ENCODE results near the gene DDR1.
A peak's percentile ranks its signal among the peaks of the same experiment; 100 is the strongest.
"Not testable (repeated sequence)": the region's sequence is repeated elsewhere in the genome, so short reads cannot be mapped to it uniquely, and the experiment has no call there.

DDR1 gene

DNA sequence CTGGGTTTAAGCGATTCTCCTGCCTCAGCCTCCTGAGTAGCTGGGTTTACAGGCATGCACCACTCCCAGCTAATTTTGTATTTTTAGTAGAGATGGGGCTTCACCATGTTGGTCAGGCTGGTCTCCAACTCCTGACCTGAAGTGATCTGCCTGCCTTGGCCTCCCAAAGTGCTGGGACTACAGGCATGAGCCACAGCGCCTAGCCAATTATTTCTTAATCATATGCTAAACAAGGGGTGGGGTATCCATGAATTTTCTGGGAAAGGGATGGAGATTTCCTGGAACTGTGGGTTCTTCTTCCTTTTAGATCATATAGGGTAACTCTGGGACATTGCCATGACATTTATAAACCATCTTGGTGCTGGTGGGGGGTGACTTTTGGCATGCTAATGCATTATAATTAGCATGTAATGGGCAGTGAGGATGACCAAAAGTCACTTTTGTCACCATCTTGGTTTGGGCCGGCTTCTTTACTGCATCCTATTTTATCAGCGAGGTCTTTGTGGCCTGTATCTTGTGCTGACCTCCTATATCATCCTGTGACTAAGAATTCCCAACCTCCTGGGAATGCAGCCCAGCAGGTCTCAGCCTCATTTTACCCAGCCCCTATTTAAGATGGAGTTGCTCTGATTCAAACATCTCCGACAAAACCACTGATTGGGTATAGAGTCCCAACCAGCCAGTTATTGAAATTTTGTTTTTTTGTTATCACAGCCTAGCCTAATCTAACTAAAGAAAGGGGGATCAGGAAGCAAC, 29.9 kb upstream of the DDR1 start:
- DNase-seq = no peak

DNA sequence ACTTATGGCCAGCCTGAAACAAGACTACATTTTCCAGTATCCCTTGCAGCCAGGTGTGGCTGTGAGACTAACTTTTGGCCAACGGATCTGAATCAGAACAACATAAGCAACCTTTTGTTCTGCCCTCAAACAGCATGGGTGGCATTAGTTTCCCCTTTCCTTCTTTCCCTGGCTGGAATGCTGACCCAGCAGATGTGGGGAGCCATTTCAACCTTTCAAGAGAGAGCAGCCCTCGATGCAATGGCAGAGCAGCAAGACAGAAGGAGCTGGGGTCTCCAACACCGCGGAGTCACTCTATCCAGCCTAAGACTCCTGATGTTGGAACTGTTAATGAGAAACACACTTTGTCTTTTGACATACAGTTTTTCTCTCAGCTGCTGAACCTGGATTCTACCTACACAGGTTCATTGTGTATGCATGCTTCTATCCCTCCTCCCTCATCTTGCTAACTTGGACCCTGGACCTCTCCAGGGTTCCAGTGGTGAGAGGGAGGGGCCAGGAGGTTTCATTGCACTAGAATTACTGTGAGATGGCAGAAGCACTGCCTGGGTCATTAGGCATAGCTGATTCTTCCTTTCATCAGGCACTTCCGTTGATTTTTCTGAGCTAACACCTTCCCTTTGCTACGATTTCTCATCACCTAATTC, 28.8 kb upstream of the DDR1 start:
- DNase-seq = no peak

DNA sequence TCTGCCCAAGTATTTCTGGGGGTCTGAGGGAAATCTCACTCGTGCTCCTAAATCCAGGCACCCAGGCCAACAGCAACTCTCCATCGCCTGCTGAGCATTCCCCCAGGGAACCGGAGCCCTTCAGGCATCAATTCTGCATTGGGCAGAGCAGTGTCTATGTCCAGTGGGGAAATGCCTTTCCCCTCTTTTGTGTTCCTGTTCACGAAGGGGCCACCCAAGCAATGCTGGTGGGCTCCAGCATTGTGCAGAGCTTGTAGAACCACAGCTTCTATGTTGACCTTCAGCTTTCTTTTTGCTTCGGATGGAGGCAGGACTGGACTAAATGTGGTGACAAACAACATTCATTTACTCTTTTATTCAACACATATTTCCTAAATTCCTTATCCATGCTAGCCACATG, 27.2 kb upstream of the DDR1 start:
- no peak for DNase-seq

DNA sequence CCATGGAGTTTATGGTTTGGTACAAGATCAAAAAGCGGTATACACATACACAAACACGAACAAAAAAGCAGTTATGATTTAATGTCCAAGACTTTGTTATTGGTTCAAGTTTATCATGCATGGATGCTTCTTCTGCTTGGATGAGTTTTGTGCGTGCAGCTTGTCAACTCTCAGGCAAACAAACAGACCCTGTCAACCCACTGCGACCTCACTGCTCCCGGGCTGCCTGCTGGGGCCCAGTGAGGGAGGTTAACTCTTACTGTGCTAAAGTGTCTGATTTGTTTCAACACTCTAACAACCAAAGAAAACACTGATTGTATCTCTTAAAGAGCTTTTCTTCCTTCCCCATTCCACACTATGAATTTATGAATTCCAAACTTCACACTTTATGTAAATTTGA, 26.8 kb upstream of the DDR1 start:
- no peak for DNase-seq

DNA sequence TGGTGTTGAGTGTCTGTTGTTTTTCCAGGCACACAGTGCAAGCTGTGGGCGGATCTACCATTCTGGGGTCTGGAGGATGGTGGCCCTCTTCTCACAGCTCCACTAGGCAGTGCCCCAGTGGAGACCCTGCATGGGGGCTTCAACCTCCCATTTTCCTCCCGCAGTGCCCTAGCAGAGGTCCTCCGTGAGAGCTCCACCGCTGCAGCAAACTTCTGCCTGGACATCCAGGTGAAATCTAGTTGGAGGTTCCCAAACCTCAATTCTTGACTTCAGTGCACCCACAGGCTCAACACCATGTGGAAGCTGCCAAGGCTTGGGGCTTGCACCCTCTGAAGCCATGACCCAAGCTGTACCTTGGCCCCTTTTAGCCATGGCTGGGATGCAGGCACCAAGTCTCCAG, 24.6 kb upstream of the DDR1 start:
- not testable (repeated sequence) for DNase-seq

DNA sequence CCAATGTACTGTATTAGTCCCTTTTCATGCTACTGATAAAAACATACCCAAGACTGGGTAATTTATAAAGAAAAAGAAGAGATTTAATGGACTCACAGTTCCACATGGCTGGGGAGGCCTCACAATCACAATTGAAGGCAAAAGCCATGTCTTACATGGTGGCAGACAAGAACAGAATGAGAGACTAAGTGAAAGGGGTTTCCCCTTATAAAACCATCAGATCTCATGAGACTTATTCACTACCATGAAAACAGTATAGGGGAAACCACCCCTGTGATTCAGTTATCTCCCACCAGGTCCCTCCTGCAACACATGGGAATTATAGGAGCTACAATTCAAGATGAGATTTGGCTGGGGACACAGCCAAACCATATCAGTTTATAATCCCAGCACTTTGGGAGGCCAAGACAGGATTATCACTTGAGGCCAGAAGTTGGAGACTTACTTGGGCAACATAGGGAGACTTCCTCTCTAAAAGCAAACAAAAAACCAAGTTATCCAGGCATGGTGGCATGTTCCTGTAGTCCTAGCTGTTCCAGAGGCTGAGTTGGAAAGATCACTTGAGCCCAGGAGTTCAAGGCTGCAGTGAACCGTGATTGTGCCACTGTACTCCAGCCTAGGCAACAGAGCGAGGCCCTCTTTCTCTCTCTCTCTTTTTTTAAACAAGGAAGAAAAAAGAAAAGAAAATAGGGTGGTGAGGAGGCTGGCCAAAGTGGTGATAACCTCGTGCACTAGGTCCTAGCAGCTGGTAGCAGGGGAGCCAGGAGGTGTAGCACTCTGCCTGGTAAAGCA, 22.9 kb upstream of the DDR1 start:
- peak in 1 of 2 donors; percentile 49 for DNase-seq

DNA sequence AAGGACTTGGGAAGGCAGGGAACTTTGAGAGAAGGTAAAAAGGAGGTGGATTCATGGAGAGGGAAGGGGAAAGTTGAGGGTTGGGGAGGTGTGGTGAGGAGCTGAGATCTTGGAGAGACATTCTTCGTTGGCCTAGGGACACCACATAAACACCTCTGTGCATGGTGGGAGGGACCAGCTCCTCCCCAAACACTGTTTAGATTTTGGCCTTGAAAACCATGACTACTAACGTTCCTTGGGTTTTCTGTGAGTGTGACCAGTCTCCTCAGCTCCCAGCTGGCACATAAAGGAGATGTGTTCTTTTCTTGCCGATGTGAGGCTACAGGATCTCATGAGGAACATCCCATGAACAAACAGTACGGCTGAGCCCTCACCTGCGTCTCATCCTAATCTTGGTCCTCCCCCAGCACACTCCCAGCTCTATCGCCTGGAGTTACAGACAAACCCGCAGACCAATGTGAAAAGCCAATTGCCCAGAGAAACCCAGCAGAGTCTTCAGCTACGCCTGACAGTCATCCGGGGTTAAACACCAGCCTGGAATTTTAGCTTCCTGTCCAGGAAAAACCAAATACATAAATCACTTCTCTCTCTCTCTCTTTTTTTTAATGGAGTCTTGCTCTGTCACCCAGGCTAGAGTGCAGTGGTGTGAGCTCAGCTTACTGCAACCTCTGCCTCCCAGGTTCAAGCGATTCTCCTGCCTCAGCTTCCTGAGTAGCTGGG, 22.0 kb upstream of the DDR1 start:
- DNase-seq = no peak

DNA sequence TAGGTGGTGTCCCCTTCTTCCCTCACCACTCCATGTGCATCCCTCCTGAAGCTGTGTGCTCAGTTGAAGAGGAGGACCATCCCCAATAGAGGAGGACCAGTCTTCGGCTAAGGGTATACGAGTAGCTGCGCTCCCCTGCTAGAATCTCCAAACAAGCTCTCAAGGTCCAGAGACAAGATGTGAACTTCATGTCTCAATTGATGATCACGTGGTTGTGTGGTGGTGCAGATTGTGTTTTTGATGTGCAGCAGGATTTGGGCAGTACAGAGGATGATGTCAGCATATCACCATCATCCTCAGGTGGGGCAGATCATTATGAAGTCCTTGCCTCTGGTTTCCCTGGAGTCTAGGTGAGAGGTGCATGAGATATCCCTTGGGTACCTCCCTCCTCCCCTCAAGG, 20.0 kb upstream of the DDR1 start:
- no peak for DNase-seq

DNA sequence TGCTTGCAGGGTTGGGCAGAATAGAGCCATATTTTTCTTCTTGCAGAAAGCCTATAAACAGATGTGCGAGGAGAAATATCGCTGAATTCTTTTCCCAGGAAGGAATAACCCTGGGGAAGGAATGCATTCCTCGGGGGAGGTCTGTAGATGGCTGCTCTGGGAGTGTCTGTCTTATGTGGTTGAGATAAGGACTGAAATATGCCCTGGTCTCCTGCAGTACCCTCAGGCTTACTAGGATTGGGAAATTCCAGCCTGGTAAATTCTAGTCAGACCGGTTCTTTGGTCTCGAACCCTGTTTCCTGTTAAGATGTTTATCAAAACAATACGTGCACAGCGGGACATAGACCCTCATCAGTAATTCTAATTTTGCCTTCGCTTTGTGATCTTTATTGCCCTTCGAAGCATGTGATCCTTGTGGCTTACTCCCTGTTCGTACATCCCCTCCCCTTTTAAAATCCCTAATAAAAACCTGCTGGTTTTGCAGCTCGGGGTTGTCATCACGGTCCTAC, 15.0 kb upstream of the DDR1 start:
- not testable (repeated sequence) for DNase-seq

DNA sequence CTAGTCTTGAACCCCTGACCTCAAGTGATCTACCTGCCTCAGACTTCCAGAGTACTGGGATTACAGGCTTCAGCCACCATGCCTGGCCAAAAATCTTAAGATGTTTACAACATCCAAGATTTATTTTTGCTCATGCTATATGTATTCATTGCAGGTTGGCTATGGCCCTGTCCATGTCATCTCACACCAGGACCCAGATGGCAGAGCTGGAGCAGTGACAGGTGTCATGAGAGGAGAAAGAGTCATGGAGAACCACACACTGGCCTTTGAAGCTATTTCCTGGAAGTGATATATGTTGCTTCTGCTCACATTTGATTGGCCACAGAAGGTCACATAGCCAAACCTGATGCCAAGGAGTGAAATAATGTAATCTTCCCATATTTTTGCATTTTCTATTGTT, 13.8 kb upstream of the DDR1 start:
- DNase-seq = no peak

DNA sequence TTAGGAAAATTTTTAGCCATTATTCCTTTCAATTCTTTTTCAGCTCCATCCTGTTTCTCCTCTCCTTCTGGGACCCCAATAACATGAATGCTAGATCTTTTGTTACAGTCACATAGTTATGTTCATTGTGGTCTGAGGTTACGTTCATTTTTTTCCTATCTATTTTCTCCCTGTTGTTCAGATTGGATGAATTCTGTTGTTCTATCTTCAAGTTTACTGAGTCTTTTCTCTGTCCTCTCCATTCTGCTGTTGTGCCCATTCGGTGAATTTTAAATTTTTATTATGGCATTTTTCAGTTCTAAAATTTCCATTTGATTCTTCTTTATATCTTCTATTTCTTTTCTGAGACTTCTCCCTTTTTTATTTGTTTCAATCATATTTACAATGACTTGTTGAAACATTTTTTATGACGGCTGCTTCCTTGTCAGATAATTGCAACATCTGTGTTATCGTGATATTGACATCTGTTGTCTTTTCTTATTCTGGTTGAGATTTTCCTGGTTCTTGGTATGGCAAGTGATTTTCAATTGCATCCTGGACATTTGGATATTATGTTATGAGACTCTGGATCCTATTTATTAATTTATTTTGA, 12.6 kb upstream of the DDR1 start:
- no peak for DNase-seq

DNA sequence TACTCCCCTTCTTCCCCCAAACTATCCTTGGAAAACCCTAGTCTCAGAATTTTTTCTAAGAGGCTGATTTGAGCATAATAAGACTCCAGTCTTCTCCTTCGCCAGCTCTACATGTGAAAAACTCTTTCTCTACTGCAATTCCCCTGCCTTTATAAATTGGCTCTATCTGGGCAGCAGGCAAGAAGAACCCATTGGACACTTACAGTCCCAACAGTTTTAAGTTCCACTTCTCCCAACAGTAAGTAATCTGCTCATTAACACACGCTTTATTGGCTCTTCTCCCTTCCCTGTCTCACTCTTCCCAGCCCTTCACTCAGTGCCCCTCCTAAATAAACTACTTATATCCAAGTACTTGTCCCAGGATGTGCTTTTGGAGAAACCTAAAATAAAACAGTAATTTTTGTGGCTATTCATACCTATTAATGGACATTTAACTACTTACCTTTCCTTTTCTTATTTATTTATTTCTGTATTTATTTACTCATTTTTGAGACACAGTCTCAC, 11.1 kb upstream of the DDR1 start:
- no peak for DNase-seq

DNA sequence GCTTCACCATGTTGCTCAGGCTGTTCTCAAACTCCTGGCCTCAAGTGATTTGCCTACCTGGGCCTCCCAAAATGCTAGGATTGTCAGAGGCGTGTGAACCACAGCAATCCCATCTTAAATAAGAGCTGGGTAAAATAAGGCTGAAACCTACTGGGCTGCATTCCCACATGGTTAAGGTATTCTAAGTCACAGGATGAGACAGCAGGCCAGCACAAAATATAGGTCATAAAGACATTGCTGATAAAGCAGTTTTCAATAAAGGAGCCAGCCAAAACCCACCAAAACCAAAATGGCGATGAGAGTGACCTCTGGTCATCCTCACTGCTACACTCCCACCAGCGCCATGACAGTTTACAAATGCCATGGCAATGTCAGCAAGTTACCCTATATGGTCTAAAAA, 10.5 kb upstream of the DDR1 start:
- not testable (repeated sequence) for DNase-seq

DNA sequence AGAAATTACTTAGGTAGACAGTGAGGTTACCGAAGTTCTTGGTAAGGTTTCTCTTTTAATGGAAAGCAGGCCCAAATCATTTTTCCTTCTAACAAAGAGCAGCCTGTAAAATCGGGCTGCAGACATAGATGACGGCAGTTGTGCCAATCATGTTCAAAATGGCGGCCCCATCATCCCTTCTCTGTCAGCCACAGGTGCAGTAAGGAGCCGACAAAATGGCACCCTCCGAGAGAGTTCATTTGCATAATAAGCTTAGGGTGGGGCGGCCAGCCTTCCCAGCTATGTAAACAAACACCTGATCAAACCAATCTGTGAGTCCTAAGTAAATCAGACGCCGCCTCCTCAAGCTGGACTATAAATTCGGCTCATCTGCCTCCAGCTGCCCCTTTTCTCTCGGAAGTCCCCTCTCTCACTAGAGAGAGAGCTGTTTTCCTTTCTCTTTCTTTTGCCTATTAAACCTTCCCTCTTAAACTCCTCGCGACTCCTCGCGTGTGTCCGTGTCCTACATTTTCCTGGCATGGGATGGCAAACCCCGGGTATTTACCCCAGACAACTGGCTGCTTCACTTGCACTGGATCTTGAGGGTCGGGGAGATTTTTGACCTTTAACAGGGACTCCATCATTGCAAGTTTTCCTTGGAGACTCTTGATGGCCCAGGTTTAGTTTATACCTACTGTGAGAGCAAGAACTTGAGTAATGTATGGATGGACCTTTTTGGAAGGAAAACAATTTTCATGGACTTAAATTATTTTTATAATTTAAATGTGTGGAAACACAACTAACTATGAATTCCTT, 8.9 kb upstream of the DDR1 start:
- DNase-seq = no peak

DNA sequence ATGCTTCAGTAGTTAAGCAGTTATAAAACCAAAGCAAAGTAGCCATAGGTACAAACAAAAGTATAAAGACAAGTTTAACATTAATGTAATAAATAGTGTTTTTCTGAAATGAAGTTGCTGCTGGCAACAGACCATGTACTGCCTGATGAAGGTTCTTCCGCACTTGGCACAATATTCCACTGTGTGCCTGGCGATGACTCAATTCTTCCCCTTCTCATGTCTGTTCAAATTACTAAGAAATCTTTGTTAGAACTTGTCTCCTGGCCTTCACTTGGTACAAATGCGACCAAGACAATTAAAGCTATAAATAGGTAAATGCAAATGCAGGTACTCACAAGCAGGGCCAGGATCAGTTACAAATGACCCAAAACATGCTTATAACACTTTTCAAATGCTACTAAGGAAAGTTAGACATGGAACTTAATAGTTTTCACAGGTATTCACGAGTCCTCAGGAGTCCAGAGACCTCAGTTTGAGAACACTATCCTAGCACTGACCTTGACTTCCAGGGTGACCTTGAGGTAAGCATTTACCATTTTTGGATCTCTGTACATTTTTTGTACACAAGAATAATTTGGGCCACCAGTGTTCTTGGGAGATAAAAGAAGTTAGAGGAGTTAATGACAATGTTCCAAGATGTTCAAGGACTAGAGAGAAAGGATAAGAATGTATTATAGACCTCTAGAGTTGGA, 8.1 kb upstream of the DDR1 start:
- no peak for DNase-seq

DNA sequence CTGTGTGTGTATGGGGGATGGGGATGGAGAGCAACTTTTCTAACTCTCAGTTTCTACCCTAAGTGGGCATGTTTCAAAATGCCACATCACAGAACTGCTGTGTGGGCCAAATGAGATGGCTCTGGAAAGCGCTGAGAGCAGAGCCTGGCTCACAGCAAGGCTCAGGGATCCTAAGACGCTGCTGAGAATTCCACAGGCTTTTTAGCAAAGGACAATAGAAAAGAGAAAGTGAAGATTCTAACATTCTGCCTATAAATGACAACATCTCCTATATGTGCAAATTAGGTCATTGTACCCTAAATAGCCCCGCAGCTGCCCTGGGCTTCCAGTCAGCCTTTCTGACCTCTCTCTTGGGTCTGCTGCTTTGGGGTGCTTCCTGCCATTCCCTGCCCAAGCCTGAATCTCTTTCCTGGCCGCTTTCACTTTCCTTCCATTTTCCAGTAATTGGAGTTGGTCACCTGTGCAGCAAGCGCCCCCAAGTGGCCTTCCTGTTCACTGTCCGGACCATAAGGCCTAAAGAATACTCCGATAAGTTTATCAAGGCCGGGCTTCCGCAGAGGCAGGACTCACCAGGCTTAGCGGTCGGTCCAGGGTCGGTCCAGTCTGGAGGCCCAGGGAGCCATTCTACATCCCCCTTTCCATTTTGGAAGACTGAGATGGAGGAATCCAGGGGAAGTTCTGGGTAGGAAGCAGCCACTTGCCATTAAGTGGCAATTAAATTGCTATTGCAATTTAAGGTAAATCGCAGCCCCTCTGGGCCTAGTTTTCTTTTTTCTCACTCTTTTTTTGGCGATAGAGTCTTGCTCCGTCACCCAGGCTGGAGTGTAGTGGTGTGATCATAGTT, 6.7 kb upstream of the DDR1 start:
- DNase-seq = peak; percentile 76 to 91

DNA sequence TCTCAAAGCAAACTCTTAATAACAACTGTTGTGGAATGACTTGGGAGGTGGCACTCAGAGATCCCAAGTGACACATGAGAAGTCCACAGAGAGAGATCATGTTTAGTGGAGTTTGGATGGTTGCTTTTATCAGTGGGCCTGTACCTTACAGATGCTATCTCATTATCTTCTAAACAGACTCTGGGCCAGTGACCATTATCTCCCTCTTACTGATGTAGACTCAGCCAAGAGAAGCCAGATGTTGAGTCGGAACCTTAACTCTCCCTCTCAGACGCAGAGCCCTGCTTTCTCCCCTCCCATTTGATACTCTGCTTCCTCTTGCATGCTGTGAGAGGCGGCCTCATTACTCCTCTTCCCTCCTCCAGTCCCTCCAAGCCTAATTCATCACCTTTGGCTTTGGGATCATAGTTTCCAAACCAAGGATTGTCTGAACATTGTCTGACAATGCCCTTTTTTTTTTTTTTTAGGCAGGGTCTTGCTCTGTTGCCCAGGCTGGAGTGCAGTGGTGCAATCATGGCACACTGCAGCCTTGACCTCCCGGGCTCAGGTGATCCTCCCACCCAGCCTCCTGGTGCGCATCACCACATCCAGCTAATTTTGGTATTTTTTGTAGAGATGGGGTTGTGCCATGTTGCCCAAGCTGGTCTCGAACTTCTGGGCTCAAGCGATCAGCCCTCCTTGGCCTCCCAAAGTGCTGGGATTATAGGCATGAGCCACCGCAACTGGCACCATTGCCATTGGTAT, 4.5 kb upstream of the DDR1 start:
- no peak for DNase-seq

DNA sequence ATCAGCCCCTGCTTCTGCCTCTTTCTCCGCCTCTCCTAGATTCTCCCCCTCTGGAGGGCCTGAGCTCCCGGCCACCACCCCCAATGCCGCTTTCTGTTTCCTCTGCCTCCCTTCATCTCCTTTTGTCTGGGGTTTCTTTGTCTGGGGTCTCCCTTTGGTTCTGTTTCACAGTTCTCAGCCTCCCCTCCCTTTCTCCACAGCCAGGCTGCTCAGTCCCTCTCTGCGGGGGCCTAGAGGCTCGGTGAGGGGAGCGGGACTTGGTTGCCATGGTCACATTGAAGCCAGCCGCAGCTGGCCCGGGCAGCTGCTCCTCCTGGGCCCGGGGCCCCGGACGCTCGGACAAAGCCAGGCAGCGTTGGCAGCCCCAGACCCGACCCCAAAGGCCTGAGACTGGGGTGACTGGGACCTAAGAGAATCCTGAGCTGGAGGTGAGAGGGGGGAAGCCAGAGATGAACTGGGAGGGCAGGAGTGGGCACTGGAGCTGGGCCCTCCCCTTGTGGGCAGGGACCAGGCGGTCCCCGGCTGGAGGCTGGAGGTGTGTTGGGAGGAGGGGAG, 3.5 kb upstream of the DDR1 start:
- DNase-seq = no peak

All from inflammatory macrophage treated with lipopolysaccharide for 1 hour (primary cell).